Activated CD8-positive, alpha-beta memory T cell treated with anti-CD3 and anti-CD28 coated beads, Interleukin-2, amount 10 ng/mL, durations not matched to agents 7 days and 5 days (primary cell): ENCODE measurements around the gene RAD51B. TPM values are rescaled to one million over a fixed set of nuclear protein-coding genes. Genes with fewer than 3 reads are reported as not detected.
"Not testable (repeated sequence)": the region's sequence is repeated elsewhere in the genome, so short reads cannot be mapped to it uniquely, and the experiment has no call there.

Experiments used
- ATAC-seq: fragments of 150-1000 bp; cut with Tn5 transposase; one replicate; pipeline ENCODE4 v1.10.0; 2021; ENCODE audit warnings: moderate library complexity
- CTCF ChIA-PET: fragments of 350-600 bp; sonication (Branson Sonifier 250); formaldehyde crosslinking; loops from one replicate; lab custom pipeline; 2021; ENCODE audit warnings: antibody characterized with exemption; lab: Charles Lee
- DNase-seq: peaks from one replicate; pipeline ENCODE4 v3.0.0-alpha.2; 2020
- H3K27ac Mint-ChIP-seq: one replicate; pipeline ENCODE4 v1.8.0; 2021; ENCODE audit warnings: mild to moderate bottlenecking, mixed read lengths
- H3K27me3 Mint-ChIP-seq: one replicate; pipeline ENCODE4 v1.8.0; 2021; ENCODE audit warnings: mixed read lengths
- H3K36me3 Mint-ChIP-seq: one replicate; pipeline ENCODE4 v1.8.0; 2021; ENCODE audit warnings: mild to moderate bottlenecking, mixed read lengths
- H3K4me1 Mint-ChIP-seq: one replicate; pipeline ENCODE4 v1.8.0; 2021; ENCODE audit warnings: mixed read lengths
- H3K4me3 Mint-ChIP-seq: one replicate; pipeline ENCODE4 v1.8.0; 2021; ENCODE audit warnings: mild to moderate bottlenecking, moderate library complexity, mixed read lengths
- H3K9me3 Mint-ChIP-seq: one replicate; pipeline ENCODE4 v1.8.0; 2022; ENCODE audit warnings: low read depth, mixed read lengths
- total RNA-seq, 2 experiments: library from RNA; stranded (reverse); gene quantifications; one replicate each; pipeline ENCODE4 v1.2.3, GENCODE V29; 2021

RAD51B gene
- total RNA-seq, 2 experiments from 2014 or later: 35.3 to 55.5 TPM

DNA sequence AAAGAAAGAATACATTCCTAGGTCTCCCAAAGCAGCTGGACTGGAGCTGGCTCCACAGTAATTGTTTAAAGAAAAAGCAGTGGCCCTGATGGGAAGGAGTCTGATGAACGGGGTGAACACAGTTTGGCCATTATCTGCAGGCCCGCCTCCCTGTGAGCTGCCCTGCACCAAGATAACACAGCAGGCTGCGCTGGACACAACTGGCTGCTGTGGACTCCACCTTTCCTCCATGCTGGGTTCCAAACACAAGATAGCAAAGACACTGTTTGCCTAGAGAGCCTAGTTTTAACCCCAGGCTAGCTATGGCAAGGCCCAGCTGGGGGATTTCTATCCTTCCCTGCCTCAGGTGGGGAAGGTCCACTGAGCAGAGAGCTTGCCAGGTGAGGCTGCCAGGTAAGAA is 938.7 kb downstream of the RAD51B start:
- H3K4me1 Mint-ChIP-seq: peaks cover 11% of the 10 kb centered on the region
- no peak for ATAC-seq
- no peak for DNase-seq
- H3K36me3 Mint-ChIP-seq: no peaks in the 10 kb centered on the region
- H3K27ac Mint-ChIP-seq: no peak overlapping the region
- H3K4me3 Mint-ChIP-seq: no peak overlapping the region
- H3K27me3 Mint-ChIP-seq: no peaks in the 10 kb centered on the region
- CTCF ChIA-PET: no interaction called here
- no peaks in the 10 kb centered on the region for H3K9me3 Mint-ChIP-seq

DNA sequence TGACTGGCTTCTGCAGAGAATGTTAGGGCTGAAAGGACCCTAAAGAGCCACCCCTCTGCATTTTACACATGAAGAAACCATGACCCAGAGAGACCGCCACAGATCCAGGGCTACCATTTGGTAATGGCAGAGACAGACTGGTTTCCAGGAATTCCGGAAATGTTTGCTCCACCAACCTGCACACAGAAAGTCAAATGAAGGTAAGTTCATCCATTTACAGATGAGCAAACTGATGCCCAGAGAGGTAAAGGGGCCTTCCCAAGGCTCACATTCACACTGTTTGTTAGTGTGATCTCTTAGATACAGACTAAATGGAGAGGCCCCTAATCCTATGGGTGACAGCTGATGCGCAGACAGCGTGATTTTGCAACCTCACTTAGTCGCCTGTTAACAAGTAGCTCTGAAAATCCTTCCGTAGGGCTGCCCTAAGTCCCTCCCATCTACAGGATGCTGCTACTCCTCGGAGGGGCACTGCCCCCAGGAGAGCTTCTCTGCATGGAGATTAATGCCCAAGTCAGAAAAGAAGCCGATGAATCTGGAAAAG is 939.5 kb downstream of the RAD51B start:
- Mint-ChIP-seq H3K4me1 (peaks cover 11% of the 10 kb centered on the region), H3K4me3 (no peak overlapping the region), H3K27ac (no peak overlapping the region), H3K36me3 (no peaks in the 10 kb centered on the region), H3K27me3 (no peaks in the 10 kb centered on the region), H3K9me3 (no peaks in the 10 kb centered on the region)
- CTCF ChIA-PET: no interaction called here
- DNase-seq: no peak
- ATAC-seq: no peak

DNA sequence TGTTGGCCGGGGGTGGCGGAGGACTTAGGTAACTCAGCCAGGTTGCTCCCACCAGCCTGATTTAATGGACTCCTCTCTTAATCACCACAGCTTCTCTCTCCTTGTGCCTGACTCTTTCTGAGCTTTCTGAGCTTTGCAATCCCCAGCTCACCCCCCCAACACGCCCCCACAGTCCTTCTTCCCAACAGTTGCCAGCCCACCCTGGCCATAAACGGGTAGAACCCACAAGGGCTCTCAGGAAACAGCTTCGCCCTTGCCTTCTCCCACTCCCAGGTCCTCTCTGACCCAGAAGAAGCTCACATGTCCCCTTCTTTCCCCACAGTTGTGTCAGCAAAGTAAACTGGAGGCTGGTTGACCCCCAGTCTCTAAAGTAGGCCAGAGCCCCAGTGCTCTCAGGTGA is 940.4 kb downstream of the RAD51B start:
- Mint-ChIP-seq H3K4me1 (peaks cover 11% of the 10 kb centered on the region), H3K27me3 (no peaks in the 10 kb centered on the region), H3K36me3 (no peaks in the 10 kb centered on the region), H3K27ac (no peak overlapping the region), H3K4me3 (no peak overlapping the region), H3K9me3 (no peaks in the 10 kb centered on the region)
- CTCF ChIA-PET: no interaction called here
- ATAC-seq (no peak), DNase-seq (no peak)

DNA sequence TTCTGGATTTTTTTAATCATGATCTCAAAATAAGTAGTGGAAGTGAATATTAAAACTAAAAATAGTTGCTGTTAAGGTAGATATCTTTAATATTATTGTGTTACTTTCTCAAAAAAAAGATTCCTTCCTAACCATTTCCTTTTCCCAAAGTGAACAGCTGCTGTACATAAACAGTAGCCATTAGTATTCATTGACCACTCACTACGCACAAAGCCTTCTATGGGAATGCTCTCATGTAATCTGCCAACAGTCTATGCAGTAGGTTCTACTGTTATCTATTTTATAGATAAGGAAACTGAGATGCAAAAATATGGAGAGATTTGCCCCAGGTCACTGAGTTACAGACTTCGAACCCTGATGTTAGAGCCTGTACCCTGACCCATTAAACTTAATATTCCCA is 941.2 kb downstream of the RAD51B start:
- CTCF ChIA-PET: interaction anchor here (1.0 kb wide), 1 partner anchor 14 kb away, joined by 3 read pairs; no protein-coding TSS in a partner anchor
- DNase-seq: no peak
- ATAC-seq: no peak
- no peaks in the 10 kb centered on the region for H3K9me3 Mint-ChIP-seq
- no peak overlapping the region for H3K4me3 Mint-ChIP-seq
- H3K27ac Mint-ChIP-seq: no peak overlapping the region
- H3K36me3 Mint-ChIP-seq: no peaks in the 10 kb centered on the region
- H3K27me3 Mint-ChIP-seq: no peaks in the 10 kb centered on the region
- H3K4me1 Mint-ChIP-seq: peaks cover 16% of the 10 kb centered on the region

DNA sequence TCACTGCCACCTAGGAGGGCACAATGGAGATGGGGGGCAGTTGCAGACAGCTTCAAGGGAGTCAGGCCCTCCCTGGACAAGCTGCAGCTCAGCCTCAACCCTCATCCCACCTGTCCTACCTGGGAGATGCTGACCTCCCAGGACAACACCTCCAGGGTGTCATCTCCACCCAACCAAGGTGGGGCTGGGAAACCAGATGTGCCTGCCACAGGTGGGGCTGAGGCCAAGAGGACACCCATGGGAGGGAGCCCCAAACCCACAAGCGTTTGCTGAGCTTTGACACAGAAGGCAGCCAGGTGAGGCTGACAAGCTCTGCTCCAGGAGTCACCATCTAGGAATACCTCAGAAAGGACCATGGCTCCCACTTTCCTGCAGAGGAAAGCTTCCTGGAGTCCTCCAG is 941.8 kb downstream of the RAD51B start:
- Mint-ChIP-seq H3K9me3 (no peaks in the 10 kb centered on the region), H3K27me3 (no peaks in the 10 kb centered on the region), H3K36me3 (no peaks in the 10 kb centered on the region), H3K27ac (no peak overlapping the region), H3K4me1 (peaks cover 18% of the 10 kb centered on the region), H3K4me3 (no peak overlapping the region)
- no peak for DNase-seq
- ATAC-seq: no peak
- CTCF ChIA-PET: interaction anchor here (1.0 kb wide), 1 partner anchor 14 kb away, joined by 3 read pairs; no protein-coding TSS in a partner anchor

DNA sequence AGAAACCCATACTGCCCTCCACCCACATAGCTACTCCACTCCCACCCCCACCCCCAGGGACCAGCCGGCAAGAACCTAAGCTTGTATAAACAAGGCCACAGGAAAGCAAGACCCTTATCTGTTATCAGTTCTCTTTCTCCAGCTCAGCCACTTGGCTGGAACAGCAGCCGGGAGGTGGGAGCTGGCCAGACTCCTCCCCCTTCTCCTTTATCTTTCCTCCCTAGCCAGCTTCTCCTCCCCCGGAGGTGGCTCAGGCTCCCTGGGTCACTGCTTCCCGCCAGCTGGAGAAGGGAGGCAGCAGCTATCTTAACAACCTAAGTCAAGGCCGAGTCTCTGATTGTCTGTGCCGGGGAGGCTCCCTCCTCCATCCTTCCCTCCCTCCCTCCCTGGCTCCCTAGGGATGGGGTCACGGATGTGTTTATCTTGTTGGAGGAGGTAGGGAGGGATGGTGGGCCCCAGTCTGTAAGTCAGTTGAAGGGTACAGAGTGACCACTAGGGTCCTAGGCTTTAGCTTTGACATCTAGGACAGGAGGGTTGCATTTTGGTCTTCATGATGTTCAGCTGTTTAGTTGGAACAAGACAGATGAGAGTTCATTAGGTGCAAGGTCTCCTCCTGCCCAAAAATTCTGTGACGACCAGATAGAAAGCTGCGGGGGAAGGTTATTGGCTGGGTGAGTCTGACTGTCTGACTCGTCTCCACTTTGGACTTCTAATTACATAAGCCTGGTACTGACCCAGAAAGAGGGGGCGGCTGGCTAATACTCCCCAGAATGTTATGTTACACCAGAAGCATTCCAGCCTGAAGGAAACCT is 943.6 kb downstream of the RAD51B start:
- no peaks in the 10 kb centered on the region for H3K27me3 Mint-ChIP-seq
- DNase-seq (no peak), ATAC-seq (no peak)
- H3K36me3 Mint-ChIP-seq: no peaks in the 10 kb centered on the region
- CTCF ChIA-PET: no interaction called here
- H3K27ac Mint-ChIP-seq: no peak overlapping the region
- H3K4me3 Mint-ChIP-seq: no peak overlapping the region
- H3K4me1 Mint-ChIP-seq: peaks cover 9% of the 10 kb centered on the region
- H3K9me3 Mint-ChIP-seq: no peaks in the 10 kb centered on the region

DNA sequence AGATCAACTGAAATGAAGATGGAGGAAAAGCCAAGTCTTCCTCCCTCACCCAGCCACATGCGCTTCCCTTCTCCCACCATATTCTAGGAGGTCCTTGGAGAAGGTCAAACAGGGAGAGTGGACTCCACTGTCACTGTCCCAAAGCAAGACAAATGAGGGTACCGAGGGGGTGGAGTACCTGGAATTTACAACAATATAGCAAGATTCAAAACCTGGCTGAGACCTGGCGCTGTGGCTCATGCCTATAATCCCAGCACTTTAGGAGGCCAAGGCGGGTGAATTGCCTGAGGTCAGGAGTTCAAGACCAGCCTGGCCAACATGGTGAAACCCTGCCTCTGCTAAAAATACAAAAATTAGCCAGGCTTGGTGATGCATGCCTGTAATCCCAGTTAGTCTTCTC is 944.3 kb downstream of the RAD51B start:
- H3K36me3 Mint-ChIP-seq, H3K4me3 Mint-ChIP-seq, ATAC-seq, H3K27ac Mint-ChIP-seq, DNase-seq, CTCF ChIA-PET, H3K27me3 Mint-ChIP-seq, H3K9me3 Mint-ChIP-seq, H3K4me1 Mint-ChIP-seq: not testable (repeated sequence)

DNA sequence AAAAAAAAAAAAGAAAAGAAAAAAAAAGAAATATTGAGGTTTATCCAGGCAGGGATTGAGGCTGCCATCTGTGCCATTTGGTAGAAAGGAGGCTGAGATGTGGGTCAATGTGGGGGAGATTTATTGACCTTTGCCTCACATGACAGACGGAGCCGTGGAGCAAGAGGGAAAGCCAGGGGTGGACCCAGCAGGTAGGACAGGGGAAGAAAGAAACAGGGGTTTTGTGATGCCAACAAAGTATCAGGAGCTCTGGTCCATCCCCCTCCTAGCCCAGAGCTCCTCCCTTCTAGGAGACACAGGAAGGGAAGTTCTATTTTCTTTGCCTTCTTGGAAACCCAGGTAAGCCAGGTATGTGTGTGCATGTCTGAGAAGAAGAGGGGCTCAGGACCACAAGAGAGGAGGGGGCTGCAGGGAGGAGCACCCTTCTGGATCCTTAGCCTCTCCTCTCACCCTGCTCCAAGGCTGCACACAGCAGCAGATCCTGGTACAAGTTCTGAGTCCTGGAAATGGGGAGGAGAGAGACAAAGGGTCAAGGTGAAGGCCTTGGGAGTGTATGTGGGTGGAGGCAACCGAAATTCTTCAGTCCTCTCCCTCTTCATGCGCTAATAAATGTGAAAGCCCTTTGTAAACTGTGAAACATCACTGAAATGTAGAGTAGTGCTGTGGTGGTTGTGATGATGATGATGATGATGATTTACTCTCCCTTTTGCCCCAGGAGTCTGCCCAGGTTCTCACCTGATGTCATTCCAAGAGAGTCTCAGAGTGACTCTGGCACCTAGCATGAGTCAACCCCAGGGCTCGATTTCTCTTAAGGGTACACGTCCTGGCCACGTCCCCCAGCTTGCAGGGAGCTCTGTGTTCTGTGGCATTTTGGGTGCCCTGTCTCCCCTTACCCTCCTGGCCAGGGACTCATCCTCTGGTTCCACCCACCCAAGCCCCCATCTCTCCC is 947.0 kb downstream of the RAD51B start:
- no peak overlapping the region for H3K4me3 Mint-ChIP-seq
- H3K27ac Mint-ChIP-seq: no peak overlapping the region
- ATAC-seq (no peak), DNase-seq (no peak)
- peaks cover 15% of the 10 kb centered on the region for H3K4me1 Mint-ChIP-seq
- H3K36me3 Mint-ChIP-seq: no peaks in the 10 kb centered on the region
- H3K27me3 Mint-ChIP-seq: no peaks in the 10 kb centered on the region
- CTCF ChIA-PET: interaction anchor here (1.2 to 1.5 kb wide), 2 partner anchors 10 to 103 kb away, joined by 4 read pairs; no protein-coding TSS in a partner anchor
- H3K9me3 Mint-ChIP-seq: no peaks in the 10 kb centered on the region

DNA sequence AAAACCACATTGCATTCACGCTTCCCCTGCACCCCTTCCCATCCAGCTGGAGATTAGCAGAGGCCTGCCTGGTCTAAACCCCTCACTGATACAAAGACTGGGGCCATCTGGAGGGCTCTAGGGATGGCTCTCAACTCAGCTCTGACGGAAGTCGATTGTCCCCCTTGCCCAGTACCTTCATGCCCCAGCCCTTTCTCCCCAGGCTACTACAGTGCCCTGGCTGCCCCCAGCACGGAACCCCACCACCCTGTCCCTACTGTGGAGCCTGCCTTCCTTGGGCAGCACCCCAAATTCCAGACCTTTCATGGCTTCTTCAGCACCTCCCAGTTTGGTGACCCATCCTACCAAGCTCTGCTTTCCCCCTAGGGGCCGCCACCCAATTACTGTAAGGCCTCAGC is 947.7 kb downstream of the RAD51B start:
- Mint-ChIP-seq H3K36me3 (no peaks in the 10 kb centered on the region), H3K27me3 (no peaks in the 10 kb centered on the region), H3K4me3 (no peak overlapping the region), H3K27ac (no peak overlapping the region), H3K9me3 (no peaks in the 10 kb centered on the region), H3K4me1 (peaks cover 20% of the 10 kb centered on the region)
- ATAC-seq: no peak
- CTCF ChIA-PET: interaction anchor here (1.2 to 1.5 kb wide), 2 partner anchors 10 to 104 kb away, joined by 4 read pairs; no protein-coding TSS in a partner anchor
- no peak for DNase-seq

DNA sequence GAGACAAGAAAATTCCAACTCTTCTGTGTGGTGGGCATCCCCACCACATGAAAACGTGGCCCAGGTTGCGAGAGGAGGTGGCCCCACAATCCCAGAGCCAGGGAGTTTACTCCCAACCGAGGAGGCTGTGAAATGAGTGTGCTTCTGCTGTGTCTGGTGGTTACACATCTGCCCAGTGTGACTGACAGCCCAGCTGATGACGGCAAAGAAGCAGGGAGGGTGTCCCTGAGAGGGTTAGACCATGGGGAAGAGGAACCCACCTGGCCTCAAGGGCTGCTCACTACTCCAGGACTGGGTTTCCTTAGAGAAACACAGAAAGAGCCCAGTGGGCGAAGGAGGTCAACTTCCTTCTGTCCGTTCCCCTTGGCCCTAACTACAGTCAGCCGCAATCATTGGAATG is 948.7 kb downstream of the RAD51B start:
- peaks cover 20% of the 10 kb centered on the region for H3K4me1 Mint-ChIP-seq

DNA sequence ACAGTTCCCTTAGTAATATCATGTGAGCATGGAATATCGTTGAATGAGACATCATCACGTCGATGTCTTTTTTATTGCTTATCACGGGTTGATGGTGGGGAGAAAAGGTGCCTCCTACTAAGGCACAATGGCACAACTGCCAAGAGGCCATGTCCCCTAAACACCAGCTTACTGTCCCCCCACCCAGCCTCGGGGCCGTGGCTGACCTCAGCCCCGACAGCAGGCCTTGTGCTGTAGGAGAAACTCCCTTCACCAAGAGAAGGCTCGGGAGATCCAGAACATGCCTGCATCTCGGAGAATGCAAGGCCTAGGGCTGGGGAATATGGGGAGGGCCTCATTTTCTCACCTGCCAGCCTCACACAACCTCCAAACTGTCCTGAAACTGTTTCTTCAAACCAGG is 950.5 kb downstream of the RAD51B start:
- no peaks in the 10 kb centered on the region for H3K9me3 Mint-ChIP-seq
- CTCF ChIA-PET: interaction anchor here (1.2 kb wide), 1 partner anchor 19 kb away, joined by 3 read pairs; no protein-coding TSS in a partner anchor
- H3K4me3 Mint-ChIP-seq: no peak overlapping the region
- H3K27ac Mint-ChIP-seq: no peak overlapping the region
- DNase-seq (no peak), ATAC-seq (no peak)
- H3K27me3 Mint-ChIP-seq: no peaks in the 10 kb centered on the region
- peaks cover 20% of the 10 kb centered on the region for H3K4me1 Mint-ChIP-seq
- H3K36me3 Mint-ChIP-seq: peaks cover 4% of the 10 kb centered on the region

More for the DNA sequence above, 948.7 kb downstream of the RAD51B start:
- Mint-ChIP-seq H3K27me3 (no peaks in the 10 kb centered on the region), H3K36me3 (no peaks in the 10 kb centered on the region), H3K27ac (no peak overlapping the region), H3K4me3 (no peak overlapping the region), H3K9me3 (no peaks in the 10 kb centered on the region)
- DNase-seq: no peak
- CTCF ChIA-PET: interaction anchor here (1.5 kb wide), 1 partner anchor 11 kb away, joined by 4 read pairs; no protein-coding TSS in a partner anchor
- ATAC-seq: no peak

DNA sequence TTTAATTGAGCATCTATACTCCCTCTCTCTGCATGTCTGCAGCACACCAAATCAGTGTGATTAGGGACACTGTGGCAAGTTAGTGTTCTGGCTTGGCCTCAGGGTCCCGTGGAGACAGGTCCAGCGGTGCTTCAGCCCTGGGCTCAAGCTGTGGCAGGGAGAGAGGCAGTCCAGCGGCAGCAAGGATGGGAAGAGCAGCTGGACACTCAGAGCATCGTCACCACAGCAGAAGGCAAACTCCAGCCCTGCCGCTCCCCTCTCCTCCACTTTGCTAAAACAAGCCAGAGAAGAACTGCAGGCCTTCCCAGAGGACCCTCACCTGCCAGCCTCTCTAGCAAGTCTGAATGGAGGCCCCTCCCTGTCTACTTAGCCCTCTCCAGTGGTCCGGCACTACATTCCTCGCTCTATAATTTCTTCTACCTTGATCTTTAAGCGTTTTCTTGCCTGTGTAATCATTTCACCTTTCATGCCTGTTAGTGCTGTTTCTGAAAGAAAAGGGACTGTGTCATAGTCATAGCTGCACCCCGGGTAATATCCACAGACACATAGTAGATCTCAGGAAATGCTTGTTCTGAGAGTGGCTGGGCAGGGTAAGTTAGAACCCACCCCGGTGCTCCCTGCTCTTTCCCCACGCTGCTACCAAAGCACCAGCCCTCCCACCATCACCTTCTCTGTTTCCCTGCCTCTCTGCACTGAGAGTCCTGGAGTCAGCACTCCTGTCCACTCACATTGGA is 951.1 kb downstream of the RAD51B start:
- no peak for DNase-seq
- no peak for ATAC-seq
- CTCF ChIA-PET: interaction anchor here (1.3 kb wide), 1 partner anchor 19 kb away, joined by 7 read pairs; no protein-coding TSS in a partner anchor
- no peaks in the 10 kb centered on the region for H3K27me3 Mint-ChIP-seq
- peak overlapping the region; percentile 1 for H3K27ac Mint-ChIP-seq
- H3K4me1 Mint-ChIP-seq: peaks cover 19% of the 10 kb centered on the region
- no peak overlapping the region for H3K4me3 Mint-ChIP-seq
- peaks cover 2% of the 10 kb centered on the region for H3K9me3 Mint-ChIP-seq
- H3K36me3 Mint-ChIP-seq: peaks cover 6% of the 10 kb centered on the region
